ENCODE data around the gene TARP.
"Not testable (repeated sequence)": the region's sequence is repeated elsewhere in the genome, so short reads cannot be mapped to it uniquely, and the experiment has no call there.

Gene TARP

DNA sequence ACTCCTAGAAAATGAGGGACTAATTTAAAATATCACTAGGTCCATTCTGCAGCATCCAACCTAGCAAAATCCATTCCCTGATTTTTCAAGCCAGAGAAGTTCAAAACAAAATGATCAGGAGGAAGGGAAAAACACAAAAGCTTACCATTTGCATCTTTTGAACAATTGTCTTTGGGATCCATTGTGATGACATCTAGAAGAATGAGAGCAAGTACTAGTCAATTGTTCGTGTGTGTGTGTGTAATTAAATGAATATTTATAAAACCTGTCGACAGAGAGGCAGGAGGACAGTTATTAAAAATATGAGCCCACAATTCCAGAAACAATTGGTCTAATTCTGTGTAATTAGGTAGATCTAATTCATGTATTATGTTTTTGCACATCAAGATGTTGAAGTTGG lies 11.4 kb downstream of the TARP start:
- DNase-seq (ENCODE audit: low read depth), result not testable (repeated sequence)

GRCh38 chr7:38261601-38262000 lies 11.8 kb downstream of the TARP start:
- DNase-seq (ENCODE audit: low read depth), result not testable (repeated sequence)

DNA sequence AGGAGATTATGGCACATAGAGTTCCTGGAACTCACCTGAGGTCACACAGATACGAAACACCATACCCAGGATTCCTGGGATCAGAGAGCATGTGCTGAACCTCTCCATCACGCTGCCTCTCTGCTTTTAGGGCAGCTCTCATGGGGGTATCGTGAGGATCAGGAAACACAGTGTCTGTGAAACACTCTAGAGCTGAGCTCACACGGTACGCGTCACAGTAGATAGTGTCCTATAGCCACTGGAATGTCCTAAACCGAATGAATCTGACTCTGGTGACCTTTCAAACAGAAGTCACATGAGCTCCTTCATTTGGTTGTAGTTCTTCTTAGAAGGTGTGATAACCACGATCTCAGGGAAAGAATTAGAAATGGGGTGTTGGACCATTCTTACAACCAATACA lies 14.3 kb downstream of the TARP start:
- DNase-seq (ENCODE audit: low read depth), result not testable (repeated sequence)

- no peak for DNase-seq (ENCODE audit: low read depth)
These were observed 16.1 kb downstream of the TARP start for GRCh38 chr7:38257350-38257677.

GRCh38 chr7:38249849-38250248 lies 23.6 kb downstream of the TARP start:
- DNase-seq (ENCODE audit: low read depth), result not testable (repeated sequence)

- no peak for DNase-seq (ENCODE audit: low read depth)
These were observed 25.3 kb downstream of the TARP start for GRCh38 chr7:38248069-38248567.

GRCh38 chr7:38245409-38245977 lies 27.9 kb downstream of the TARP start:
- DNase-seq (ENCODE audit: low read depth), result no peak

GRCh38 chr7:38244516-38244915 lies 28.9 kb downstream of the TARP start:
- no peak for DNase-seq (ENCODE audit: low read depth)

GRCh38 chr7:38243345-38243744 lies 30.1 kb downstream of the TARP start:
- DNase-seq (ENCODE audit: low read depth), result not testable (repeated sequence)

DNA sequence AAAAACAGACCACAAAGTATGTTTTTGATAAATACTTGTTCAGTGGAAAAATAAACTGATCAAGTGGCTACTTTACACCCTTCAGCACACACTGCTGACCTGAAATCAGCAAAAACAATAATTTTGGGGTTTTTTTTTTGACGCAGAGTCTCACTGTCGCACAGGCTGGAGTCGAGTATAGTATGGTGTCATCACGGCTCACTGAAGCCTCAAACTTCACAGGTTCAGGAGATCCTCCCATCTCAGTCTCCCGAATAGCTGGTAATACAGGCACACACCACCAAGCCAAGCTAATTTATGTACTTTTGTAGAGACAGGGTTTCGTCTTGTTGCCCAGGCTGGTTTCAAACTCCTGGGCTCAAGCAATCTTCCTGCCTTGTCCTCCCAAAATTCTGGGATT lies 30.6 kb downstream of the TARP start:
- no peak for DNase-seq (ENCODE audit: low read depth)

DNA sequence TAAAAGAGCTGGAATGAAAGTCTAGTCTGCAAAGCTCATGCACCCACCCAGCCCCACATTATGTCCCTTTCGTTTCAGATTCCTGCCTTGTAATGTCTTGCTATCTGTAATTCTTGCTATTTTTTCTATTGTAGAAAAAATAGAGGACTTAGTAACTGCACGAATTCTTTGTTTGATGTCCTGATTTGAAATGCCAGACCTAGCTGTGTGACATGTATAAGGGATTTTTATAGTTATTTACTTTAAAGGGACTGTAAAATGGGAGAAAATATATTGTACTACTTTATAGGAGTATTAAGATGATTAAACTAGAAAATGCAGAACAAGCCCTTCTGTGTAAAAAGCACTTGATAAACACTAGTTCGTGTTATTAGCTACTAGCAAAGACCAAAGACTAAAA lies 32.4 kb downstream of the TARP start:
- no peak for DNase-seq (ENCODE audit: low read depth)

GRCh38 chr7:38239129-38239528 lies 34.3 kb downstream of the TARP start:
- DNase-seq (ENCODE audit: low read depth), result not testable (repeated sequence)

- no peak for DNase-seq (ENCODE audit: low read depth)
These were observed 37.8 kb downstream of the TARP start for GRCh38 chr7:38235606-38236005.

GRCh38 chr7:38234759-38235158 lies 38.7 kb downstream of the TARP start:
- not testable (repeated sequence) for DNase-seq (ENCODE audit: low read depth)

- peak; percentile 40 for DNase-seq (ENCODE audit: low read depth)
These were observed 40.7 kb downstream of the TARP start for GRCh38 chr7:38232502-38233366.

DNA sequence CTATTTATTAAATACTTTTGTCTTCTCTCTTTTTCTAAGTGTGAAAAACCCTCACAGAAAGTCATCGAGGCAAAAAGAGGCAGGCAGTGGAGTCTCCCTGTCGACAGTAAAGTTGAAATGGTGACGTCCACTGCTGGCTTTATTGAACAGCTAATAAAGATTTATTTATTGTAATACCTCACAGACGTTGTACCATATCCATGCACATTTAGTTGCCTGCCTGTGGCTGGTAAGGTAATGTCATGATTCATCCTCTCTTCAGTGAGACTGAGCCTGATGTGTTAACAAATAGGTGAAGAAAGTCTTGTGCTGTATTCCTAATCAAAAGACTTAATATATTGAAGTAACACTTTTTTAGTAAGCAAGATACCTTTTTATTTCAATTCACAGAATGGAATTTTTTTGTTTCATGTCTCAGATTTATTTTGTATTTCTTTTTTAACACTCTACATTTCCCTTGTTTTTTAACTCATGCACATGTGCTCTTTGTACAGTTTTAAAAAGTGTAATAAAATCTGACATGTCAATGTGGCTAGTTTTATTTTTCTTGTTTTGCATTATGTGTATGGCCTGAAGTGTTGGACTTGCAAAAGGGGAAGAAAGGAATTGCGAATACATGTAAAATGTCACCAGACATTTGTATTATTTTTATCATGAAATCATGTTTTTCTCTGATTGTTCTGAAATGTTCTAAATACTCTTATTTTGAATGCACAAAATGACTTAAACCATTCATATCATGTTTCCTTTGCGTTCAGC lies 43.4 kb downstream of the TARP start:
- DNase-seq (ENCODE audit: low read depth), result no peak

- DNase-seq (ENCODE audit: low read depth), result no peak
These were observed 44.0 kb downstream of the TARP start for GRCh38 chr7:38229386-38229785.

DNA sequence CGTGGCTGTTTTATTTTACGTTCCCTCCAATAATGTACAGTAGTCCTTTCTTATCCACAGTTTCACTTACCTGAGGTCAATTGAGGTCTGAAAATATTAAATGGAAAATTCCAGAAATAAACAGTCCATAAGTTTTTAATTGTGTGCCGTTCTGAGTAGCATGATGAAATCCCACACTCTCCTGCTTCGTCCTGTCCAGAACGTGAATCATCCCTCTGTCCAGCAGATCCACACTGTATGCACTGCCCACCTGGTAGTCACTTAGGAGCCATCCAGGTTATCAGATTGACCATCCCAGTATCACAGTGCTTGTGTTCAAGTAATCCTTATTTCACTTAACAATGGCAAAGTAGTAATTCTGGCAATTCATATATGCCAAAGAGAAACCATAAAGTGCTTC lies 49.0 kb downstream of the TARP start:
- no peak for DNase-seq (ENCODE audit: low read depth)

DNA sequence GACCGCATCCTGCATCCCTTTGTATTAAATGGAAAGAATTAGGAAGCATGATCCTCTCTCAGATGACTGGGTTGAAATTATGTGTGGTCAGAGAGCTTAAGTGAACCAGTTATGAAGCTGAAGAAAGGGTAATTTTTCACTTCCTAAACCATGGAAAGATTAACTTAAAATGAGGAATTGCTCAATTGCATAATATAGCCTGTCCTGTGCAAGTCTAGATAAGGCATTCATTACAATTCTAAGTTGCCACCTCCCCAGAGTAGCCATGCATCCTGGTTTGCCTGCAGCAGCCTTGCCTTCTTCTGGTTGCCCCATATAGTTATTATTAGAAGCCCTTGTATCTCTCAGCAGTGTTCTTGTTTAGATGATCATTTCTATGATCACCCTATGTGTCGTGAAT lies 50.1 kb downstream of the TARP start:
- no peak for DNase-seq (ENCODE audit: low read depth)

DNA sequence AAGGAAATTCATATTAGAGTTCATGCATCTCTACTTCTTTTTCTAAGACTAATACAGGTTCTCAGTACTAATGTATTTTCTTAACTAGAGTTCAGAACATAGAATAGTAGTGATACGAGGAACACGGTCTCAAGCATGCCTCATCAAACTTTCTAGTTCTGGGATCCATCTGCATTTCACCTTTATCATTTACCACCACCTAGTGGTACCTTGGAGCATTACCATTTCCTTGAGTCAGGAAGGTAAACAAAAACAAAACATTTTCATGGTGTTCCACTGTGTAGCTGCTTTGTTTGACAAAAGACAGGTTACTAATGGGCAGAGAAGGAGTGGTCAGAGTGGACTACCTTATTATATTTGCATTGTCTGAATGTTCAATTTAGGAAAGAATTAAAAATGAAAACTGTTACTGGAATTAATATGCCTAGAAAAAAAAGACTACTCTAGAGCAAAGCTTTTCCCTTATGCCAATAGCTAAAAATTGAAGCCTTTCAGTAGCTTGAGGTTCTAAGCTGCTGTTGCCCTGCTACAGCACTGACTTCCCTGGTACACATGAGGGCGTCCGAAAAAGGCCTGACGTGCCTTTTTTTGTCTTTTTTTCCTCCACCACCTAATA lies 50.8 kb downstream of the TARP start:
- DNase-seq (ENCODE audit: low read depth), result no peak

- no peak for DNase-seq (ENCODE audit: low read depth)
These were observed 53.0 kb downstream of the TARP start for GRCh38 chr7:38220452-38220851.

DNA sequence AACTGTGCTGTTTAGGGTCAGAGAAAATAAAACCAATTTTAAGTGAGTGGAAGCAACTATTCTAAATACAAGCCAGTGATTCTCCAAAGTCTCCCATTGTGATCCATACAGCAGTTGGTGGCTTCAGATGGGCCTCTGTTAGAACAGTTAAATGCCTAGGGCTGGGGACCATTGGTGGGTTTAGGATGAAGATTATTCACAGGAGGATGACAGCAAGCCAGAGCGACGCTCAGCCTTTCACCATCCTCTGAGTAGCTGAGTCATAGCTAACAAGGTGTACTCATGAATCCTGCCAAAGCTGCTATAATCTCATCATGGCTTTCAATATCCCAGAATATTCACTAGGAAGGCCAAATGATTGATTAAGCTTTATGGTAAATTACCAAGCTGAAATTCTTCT lies 55.8 kb downstream of the TARP start:
- no peak for DNase-seq (ENCODE audit: low read depth)

Data from stimulated activated CD8-positive, alpha-beta memory T cell treated with anti-CD3 and anti-CD28 coated beads, Interleukin-15, amount 100 ng/mL, for 1 hour (primary cell).